ENCODE measurements around the gene RPS17.
"Not testable (repeated sequence)": the region's sequence is repeated elsewhere in the genome, so short reads cannot be mapped to it uniquely, and the experiment has no call there.

Gene RPS17

DNA sequence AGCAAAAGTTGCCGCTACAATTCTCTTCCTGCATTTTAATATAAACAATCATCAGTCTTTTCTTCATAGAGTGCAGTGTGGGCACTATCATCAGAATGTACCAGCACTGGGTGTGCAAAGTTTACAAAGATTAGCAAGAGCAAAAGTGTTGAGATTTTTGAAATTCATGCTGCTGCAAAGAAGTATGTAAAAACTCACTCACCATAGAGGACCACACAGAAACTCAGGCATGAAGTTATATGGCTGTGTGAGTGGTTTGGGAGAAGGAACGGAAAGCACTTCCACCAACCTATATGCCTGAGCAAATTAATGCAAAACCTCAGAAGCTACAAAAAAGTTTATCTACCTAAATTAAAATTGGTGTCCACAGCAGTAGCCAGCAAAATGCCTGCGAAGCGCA, 32.6 kb downstream of the RPS17 start:
- H3K36me3 ChIP-seq (ENCODE audit: insufficient read depth, low read length); H3K4me3 ChIP-seq (ENCODE audit: low read length); H3K9ac ChIP-seq (ENCODE audit: low read depth, low read length); H3K4me1 ChIP-seq (ENCODE audit: insufficient read depth, low read length); H3K27me3 ChIP-seq (ENCODE audit: insufficient read depth, low read length); H3K9me3 ChIP-seq (ENCODE audit: insufficient read depth, low read depth, low read length); H3K27ac ChIP-seq (ENCODE audit: low read depth, low read length): not testable (repeated sequence)
- no CpG with 5 or more reads among the region's 4 CpGs for WGBS

DNA sequence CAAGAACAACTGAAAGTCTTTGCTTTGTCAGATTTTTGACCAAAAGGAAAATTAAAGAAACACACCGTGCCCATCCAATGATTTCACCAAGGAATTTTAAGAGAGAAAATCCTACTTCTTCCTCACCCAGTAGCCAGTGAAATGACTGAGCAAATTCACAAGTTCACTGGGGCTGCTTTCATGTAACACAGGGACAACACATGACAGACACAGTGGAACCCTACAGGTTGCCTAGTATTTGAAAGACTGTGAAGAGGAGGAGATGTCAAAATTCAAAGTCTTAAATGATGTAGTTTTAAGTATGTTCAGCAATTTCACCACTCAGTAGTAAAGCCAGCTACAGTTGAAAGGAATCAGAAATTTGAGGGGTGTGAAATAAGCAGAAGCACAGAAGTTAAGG, 33.2 kb downstream of the RPS17 start:
- not testable (repeated sequence) for H3K9ac ChIP-seq (ENCODE audit: low read depth, low read length); H3K4me3 ChIP-seq (ENCODE audit: low read length); H3K36me3 ChIP-seq (ENCODE audit: insufficient read depth, low read length); H3K27me3 ChIP-seq (ENCODE audit: insufficient read depth, low read length); H3K9me3 ChIP-seq (ENCODE audit: insufficient read depth, low read depth, low read length); H3K27ac ChIP-seq (ENCODE audit: low read depth, low read length); H3K4me1 ChIP-seq (ENCODE audit: insufficient read depth, low read length)
- WGBS, result no CpG with 5 or more reads among the region's 1 CpG

- H3K9ac ChIP-seq (ENCODE audit: low read depth, low read length); H3K27me3 ChIP-seq (ENCODE audit: insufficient read depth, low read length); H3K36me3 ChIP-seq (ENCODE audit: insufficient read depth, low read length); H3K27ac ChIP-seq (ENCODE audit: low read depth, low read length); H3K9me3 ChIP-seq (ENCODE audit: insufficient read depth, low read depth, low read length); H3K4me1 ChIP-seq (ENCODE audit: insufficient read depth, low read length); H3K4me3 ChIP-seq (ENCODE audit: low read length): not testable (repeated sequence)
- no CpG with 5 or more reads among the region's 3 CpGs for WGBS
Observed at GRCh38 chr15:82505842-82506241, 34.4 kb downstream of the RPS17 start.

GRCh38 chr15:82504074-82504473, 36.2 kb downstream of the RPS17 start:
- WGBS, result 100% methylated on average over 1 of the region's 3 CpGs
- not testable (repeated sequence) for H3K4me3 ChIP-seq (ENCODE audit: low read length); H3K9ac ChIP-seq (ENCODE audit: low read depth, low read length); H3K36me3 ChIP-seq (ENCODE audit: insufficient read depth, low read length); H3K9me3 ChIP-seq (ENCODE audit: insufficient read depth, low read depth, low read length); H3K27me3 ChIP-seq (ENCODE audit: insufficient read depth, low read length); H3K27ac ChIP-seq (ENCODE audit: low read depth, low read length); H3K4me1 ChIP-seq (ENCODE audit: insufficient read depth, low read length)

DNA sequence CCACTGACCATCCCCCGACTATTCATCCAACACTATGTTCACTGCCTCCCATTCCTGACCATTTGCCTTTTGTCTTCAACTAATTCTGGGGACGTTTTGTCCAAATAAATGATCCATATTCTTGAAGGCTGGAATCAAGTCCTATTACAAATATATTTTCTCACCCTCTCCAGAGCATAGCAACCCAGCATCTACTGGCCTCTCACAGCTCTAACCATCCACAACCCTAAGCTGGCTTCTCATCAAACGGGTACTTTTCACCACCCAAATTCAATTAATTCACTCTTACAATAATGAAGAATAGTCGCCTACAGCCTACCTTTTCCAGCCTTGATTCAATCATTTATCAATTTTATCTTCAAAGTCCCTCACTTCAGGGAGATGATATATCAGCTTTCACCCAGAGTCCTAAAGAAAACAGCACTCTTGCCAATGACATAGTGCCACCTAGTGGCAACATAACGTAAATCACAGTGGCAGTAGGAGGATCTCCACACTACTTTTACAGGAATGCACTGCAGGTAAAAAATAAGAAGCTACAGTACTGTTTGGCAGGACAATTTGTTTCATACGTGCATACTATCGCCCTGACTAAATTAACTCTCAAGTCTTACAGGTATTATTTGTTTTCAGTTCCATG, 37.4 kb downstream of the RPS17 start:
- WGBS, result 93% methylated on average over 1 of the region's 7 CpGs
- not testable (repeated sequence) for H3K36me3 ChIP-seq (ENCODE audit: insufficient read depth, low read length)

GRCh38 chr15:82500772-82501171, 39.5 kb downstream of the RPS17 start:
- not testable (repeated sequence) for H3K27me3 ChIP-seq (ENCODE audit: insufficient read depth, low read length); H3K9ac ChIP-seq (ENCODE audit: low read depth, low read length); H3K4me3 ChIP-seq (ENCODE audit: low read length); H3K36me3 ChIP-seq (ENCODE audit: insufficient read depth, low read length); H3K27ac ChIP-seq (ENCODE audit: low read depth, low read length); H3K9me3 ChIP-seq (ENCODE audit: insufficient read depth, low read depth, low read length); H3K4me1 ChIP-seq (ENCODE audit: insufficient read depth, low read length)
- WGBS, result 100% methylated on average over 2 of the region's 4 CpGs

More for the DNA sequence above, 37.4 kb downstream of the RPS17 start:
- H3K27ac ChIP-seq (ENCODE audit: low read depth, low read length); H3K4me1 ChIP-seq (ENCODE audit: insufficient read depth, low read length); H3K9me3 ChIP-seq (ENCODE audit: insufficient read depth, low read depth, low read length); H3K9ac ChIP-seq (ENCODE audit: low read depth, low read length); H3K27me3 ChIP-seq (ENCODE audit: insufficient read depth, low read length); H3K4me3 ChIP-seq (ENCODE audit: low read length): not testable (repeated sequence)

DNA sequence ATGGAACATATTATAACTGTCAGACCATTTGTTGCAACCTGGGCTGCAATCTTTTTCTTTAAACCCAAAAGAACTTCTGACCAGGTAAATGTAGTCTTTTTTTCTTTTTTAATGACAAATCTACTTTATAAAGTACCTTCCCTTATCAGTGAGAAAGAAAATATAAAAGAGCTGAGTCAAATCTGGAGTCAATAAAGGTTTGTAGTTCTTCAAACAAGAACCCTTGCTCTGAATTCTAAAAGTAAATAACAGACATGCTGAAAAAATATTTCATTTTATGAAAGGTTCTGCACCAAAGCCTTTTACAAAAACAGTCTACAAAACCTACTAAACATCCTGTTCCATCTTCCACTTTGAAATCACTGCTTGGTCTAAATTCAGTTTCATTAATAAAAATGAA, 42.3 kb downstream of the RPS17 start:
- not testable (repeated sequence) for H3K9me3 ChIP-seq (ENCODE audit: insufficient read depth, low read depth, low read length); H3K36me3 ChIP-seq (ENCODE audit: insufficient read depth, low read length); H3K4me3 ChIP-seq (ENCODE audit: low read length); H3K4me1 ChIP-seq (ENCODE audit: insufficient read depth, low read length); H3K27ac ChIP-seq (ENCODE audit: low read depth, low read length); H3K9ac ChIP-seq (ENCODE audit: low read depth, low read length); H3K27me3 ChIP-seq (ENCODE audit: insufficient read depth, low read length)

DNA sequence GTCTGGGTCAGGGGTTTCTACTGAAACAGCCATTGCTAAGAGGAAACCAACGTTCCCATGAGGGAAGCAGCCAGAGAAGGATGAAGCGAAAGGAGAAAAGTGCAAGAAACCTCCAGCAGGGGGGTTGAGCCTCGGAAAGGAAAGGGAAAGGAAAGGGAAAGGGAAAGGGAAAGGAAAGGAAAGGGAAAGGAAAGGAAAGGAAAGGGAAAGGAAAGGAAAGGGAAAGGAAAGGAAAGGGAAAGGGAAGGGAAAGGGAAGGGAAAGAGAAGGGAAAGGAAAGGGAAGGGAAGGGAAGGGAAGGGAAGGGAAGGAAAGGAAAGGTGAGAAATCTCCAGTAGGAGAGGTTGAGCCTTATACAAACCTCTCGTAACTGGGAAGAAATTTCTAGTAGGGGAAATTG, 52.0 kb downstream of the RPS17 start:
- not testable (repeated sequence) for H3K36me3 ChIP-seq (ENCODE audit: insufficient read depth, low read length); H3K4me3 ChIP-seq (ENCODE audit: low read length); H3K27ac ChIP-seq (ENCODE audit: low read depth, low read length); H3K9ac ChIP-seq (ENCODE audit: low read depth, low read length); H3K4me1 ChIP-seq (ENCODE audit: insufficient read depth, low read length); H3K27me3 ChIP-seq (ENCODE audit: insufficient read depth, low read length); H3K9me3 ChIP-seq (ENCODE audit: insufficient read depth, low read depth, low read length)
- 57% methylated on average over 3 of the region's 4 CpGs for whole genome bisulfite sequencing

DNA sequence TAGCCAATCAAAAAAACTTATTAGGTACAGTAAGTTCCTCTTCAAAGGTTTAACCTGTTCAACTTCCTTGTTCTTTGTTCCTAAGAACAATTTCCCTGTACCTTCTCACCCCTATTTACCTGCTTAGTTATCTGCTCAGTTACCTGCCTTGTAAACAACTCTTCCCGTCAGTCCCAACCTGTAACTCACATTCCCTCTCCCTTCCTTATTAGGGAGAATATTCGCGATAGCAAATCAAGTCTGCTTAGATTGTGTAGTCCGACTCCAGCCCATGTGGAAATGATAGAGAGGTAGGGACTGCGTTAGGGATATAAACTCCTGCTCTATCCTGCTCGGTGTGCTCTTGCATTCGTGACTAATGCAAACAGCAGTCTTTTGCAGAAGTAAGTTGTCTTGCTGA, 53.2 kb downstream of the RPS17 start:
- not testable (repeated sequence) for H3K27ac ChIP-seq (ENCODE audit: low read depth, low read length); H3K9ac ChIP-seq (ENCODE audit: low read depth, low read length); H3K9me3 ChIP-seq (ENCODE audit: insufficient read depth, low read depth, low read length); H3K27me3 ChIP-seq (ENCODE audit: insufficient read depth, low read length); H3K36me3 ChIP-seq (ENCODE audit: insufficient read depth, low read length); H3K4me1 ChIP-seq (ENCODE audit: insufficient read depth, low read length); H3K4me3 ChIP-seq (ENCODE audit: low read length)
- 84% methylated on average over 6 of the region's 7 CpGs for WGBS
